WERI-Rb-1 (cell line): ENCODE results near the gene JMJD1C.
A peak's percentile ranks its signal among the peaks of the same experiment; 100 is the strongest.

Experiments used
- DNase-seq: peaks from one replicate; pipeline ENCODE4 v3.0.0-alpha.2; 2020
- H3K27ac ChIP-seq: fragments of 250-450 bp; sonication (Bioruptor Pico); 2 replicates; pipeline ENCODE4 v1.5.1; 2020; ENCODE audit warnings: mild to moderate bottlenecking, moderate library complexity
- H3K27me3 ChIP-seq: fragments of 250-450 bp; sonication (Bioruptor Pico); 2 replicates; pipeline ENCODE4 v1.5.1; 2021; ENCODE audit warnings: mild to moderate bottlenecking, low read depth, moderate library complexity; ENCODE audit not compliant: insufficient read depth, severe bottlenecking
- H3K36me3 ChIP-seq: fragments of 250-450 bp; sonication (Bioruptor Pico); 2 replicates; pipeline ENCODE4 v1.5.1; 2020; ENCODE audit warnings: mild to moderate bottlenecking, moderate library complexity
- H3K4me3 ChIP-seq: 2 replicates; pipeline ENCODE4 v1.5.1; 2011; ENCODE audit warnings: low read depth, mild to moderate bottlenecking, control low read depth, low read length
- H3K9me3 ChIP-seq: fragments of 250-450 bp; sonication (Bioruptor Pico); 2 replicates; pipeline ENCODE4 v1.5.1; 2021; ENCODE audit warnings: mild to moderate bottlenecking, moderate library complexity; ENCODE audit not compliant: severe bottlenecking
- CTCF ChIP-seq: IDR thresholded peaks from 2 replicates; pipeline ENCODE4 v1.5.1; 2011; ENCODE audit warnings: low read depth, mild to moderate bottlenecking, control low read depth, inconsistent platforms, low read length

Gene JMJD1C

GRCh38 chr10:63166742-63167258, 299.0 kb downstream of the JMJD1C start:
- no peak overlapping the region for H3K4me3 ChIP-seq
- peaks cover 29% of the 10 kb centered on the region for H3K36me3 ChIP-seq
- TF ChIP-seq CTCF, result peak; percentile 64
- H3K27me3 ChIP-seq, result no peaks in the 10 kb centered on the region
- no peaks in the 10 kb centered on the region for H3K9me3 ChIP-seq
- H3K27ac ChIP-seq, result no peak overlapping the region
- DNase-seq, result peak; percentile 22

- Histone ChIP-seq H3K27me3 (no peaks in the 10 kb centered on the region), H3K27ac (no peak overlapping the region), H3K4me3 (no peak overlapping the region), H3K36me3 (peaks cover 19% of the 10 kb centered on the region), H3K9me3 (no peaks in the 10 kb centered on the region)
- no peak for TF ChIP-seq CTCF
- no peak for DNase-seq
These were observed 300.5 kb downstream of the JMJD1C start for GRCh38 chr10:63165249-63165648.

DNA sequence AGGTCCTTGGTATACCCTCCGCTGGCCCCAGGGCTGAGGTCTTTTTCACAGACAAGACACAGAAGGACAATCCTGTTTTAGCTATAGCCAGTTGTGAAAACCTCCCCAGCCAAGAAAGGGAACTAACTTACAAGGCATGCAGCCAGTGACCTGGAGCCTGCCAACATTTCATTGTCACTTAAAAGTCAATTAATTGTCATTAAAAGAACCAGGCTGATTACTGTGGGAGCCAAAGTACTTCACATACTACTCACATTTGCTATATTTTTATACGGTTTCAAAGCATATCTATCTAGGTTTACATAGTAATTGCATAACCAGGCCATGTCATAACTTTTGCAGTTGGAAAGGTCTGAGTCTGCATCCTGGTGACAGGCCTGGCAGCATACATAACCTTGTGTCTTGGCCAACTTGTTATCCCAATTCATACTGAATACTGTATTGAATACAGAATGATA, 301.6 kb downstream of the JMJD1C start:
- no peak for DNase-seq
- Histone ChIP-seq H3K9me3 (no peaks in the 10 kb centered on the region), H3K36me3 (peaks cover 12% of the 10 kb centered on the region), H3K4me3 (no peak overlapping the region), H3K27ac (no peak overlapping the region), H3K27me3 (no peaks in the 10 kb centered on the region)
- no peak for TF ChIP-seq CTCF

- H3K27ac ChIP-seq, result no peak overlapping the region
- H3K9me3 ChIP-seq, result no peaks in the 10 kb centered on the region
- no peak overlapping the region for H3K4me3 ChIP-seq
- no peaks in the 10 kb centered on the region for H3K27me3 ChIP-seq
- H3K36me3 ChIP-seq, result peaks cover 5% of the 10 kb centered on the region
- no peak for TF ChIP-seq CTCF
- DNase-seq, result no peak
These were observed 304.2 kb downstream of the JMJD1C start for GRCh38 chr10:63161592-63161991.

- H3K36me3 ChIP-seq, result peaks cover 3% of the 10 kb centered on the region; the same call in 1 of the 2 replicates
- TF ChIP-seq CTCF, result peak; percentile 70
- H3K27ac ChIP-seq, result no peak overlapping the region
- H3K4me3 ChIP-seq, result no peak overlapping the region
- no peaks in the 10 kb centered on the region for H3K27me3 ChIP-seq
- DNase-seq, result peak; percentile 50
- H3K9me3 ChIP-seq, result no peaks in the 10 kb centered on the region
These were observed 307.7 kb downstream of the JMJD1C start for GRCh38 chr10:63157845-63158624.
